Fibroblast of lung (primary cell): Measurements from ENCODE around the gene ZNF322. TPM values are rescaled to one million over a fixed set of nuclear protein-coding genes. Genes with fewer than 3 reads are reported as not detected.

Experiments used
- DNase-seq, 2 donors: peaks; one replicate each; pipeline versions ENCODE4 v3.0.0 to v3.0.0-alpha.2; 2010; ENCODE audit warnings: low read depth in 2 of 2
- H2AFZ ChIP-seq: 2 replicates; pipeline ENCODE4 v1.5.1; 2012; ENCODE audit warnings: low read length, control low read depth, inconsistent platforms
- H3K27ac ChIP-seq: 2 replicates; pipeline ENCODE4 v1.5.1; 2011; ENCODE audit warnings: low read length, control low read depth; ENCODE audit not compliant: insufficient read depth
- H3K27me3 ChIP-seq: 2 replicates; pipeline ENCODE4 v1.5.1; 2011; ENCODE audit warnings: mild to moderate bottlenecking, low read length; ENCODE audit not compliant: control insufficient read depth, insufficient read depth
- H3K36me3 ChIP-seq: 2 replicates; pipeline ENCODE4 v1.5.1; 2011; ENCODE audit warnings: low read length; ENCODE audit not compliant: control insufficient read depth, insufficient read depth
- H3K4me1 ChIP-seq: 2 replicates; pipeline ENCODE4 v1.5.1; 2011; ENCODE audit warnings: low read length; ENCODE audit not compliant: control insufficient read depth, insufficient read depth; ENCODE audit errors: extremely low read depth
- H3K4me2 ChIP-seq: 2 replicates; pipeline ENCODE4 v1.5.1; 2011; ENCODE audit warnings: low read length, control low read depth; ENCODE audit not compliant: insufficient read depth; ENCODE audit errors: extremely low read depth
- H3K4me3 ChIP-seq, 4 experiments: fragments of 200-600 bp in 1 of 4; sonication (generic) in 1 of 4; replicated peaks in 1 of 4; 2 replicates each; pipeline ENCODE4 v1.5.1; 2011 to 2016; ENCODE audit warnings: low read length in 4 of 4, low read depth in 3 of 4, mild to moderate bottlenecking in 3 of 4, control low read depth in 2 of 4, inconsistent platforms in 1 of 4, mixed read lengths in 1 of 4; ENCODE audit not compliant: insufficient read depth in 1 of 4; ENCODE audit errors: control extremely low read depth in 1 of 4
- H3K79me2 ChIP-seq: 2 replicates; pipeline ENCODE4 v1.5.1; 2012; ENCODE audit warnings: mild to moderate bottlenecking, low read length, inconsistent platforms; ENCODE audit not compliant: control insufficient read depth, insufficient read depth
- H3K9ac ChIP-seq: 2 replicates; pipeline ENCODE4 v1.5.1; 2011; ENCODE audit warnings: mild to moderate bottlenecking, low read length, control low read depth; ENCODE audit not compliant: insufficient read depth
- H3K9me3 ChIP-seq: 2 replicates; pipeline ENCODE4 v1.5.1; 2012; ENCODE audit warnings: low read depth, low read length; ENCODE audit not compliant: control insufficient read depth, insufficient read depth
- H4K20me1 ChIP-seq: 2 replicates; pipeline ENCODE4 v1.5.1; 2011; ENCODE audit warnings: low read length; ENCODE audit not compliant: control insufficient read depth, insufficient read depth; ENCODE audit errors: extremely low read depth
- EZH2 ChIP-seq: IDR thresholded peaks from 2 replicates; pipeline ENCODE4 v1.5.1; 2012; ENCODE audit warnings: low read length, control low read depth, mild to moderate bottlenecking; ENCODE audit errors: missing control alignments
- polyA plus RNA-seq, 2 donors: library from polyadenylated mRNA; depleted of rRNA in 1 of 2; stranded (reverse) in 1 of 2; unstranded in 1 of 2; fragments of >200 nt; gene quantifications; 2 replicates each; pipeline ENCODE4 v1.2.1, GENCODE V29; 2011 to 2012; ENCODE audit warnings: missing spikeins in 1 of 2
- total RNA-seq: library from RNA; depleted of rRNA; stranded (reverse); fragments of >200 nt; gene quantifications from 2 replicates; pipeline ENCODE4 v1.2.1, GENCODE V29; 2014
- TF ChIP-seq, protein P1 (sequence below), 2 donors: IDR thresholded peaks in 1 of 2; conservative IDR thresholded peaks in 1 of 2; 1 replicate in 1 of 2; 2 replicates in 1 of 2; pipeline ENCODE4 v1.5.1; 2011 to 2012; ENCODE audit warnings: low read length in 2 of 2, control low read depth in 1 of 2, inconsistent platforms in 1 of 2, low read depth in 1 of 2, mild to moderate bottlenecking in 1 of 2

Gene ZNF322
- total and polyA plus RNA-seq, 2 donors (not counting 1 experiment from before 2014, with no cell fraction given), result 13.3 to 17.3 TPM

DNA sequence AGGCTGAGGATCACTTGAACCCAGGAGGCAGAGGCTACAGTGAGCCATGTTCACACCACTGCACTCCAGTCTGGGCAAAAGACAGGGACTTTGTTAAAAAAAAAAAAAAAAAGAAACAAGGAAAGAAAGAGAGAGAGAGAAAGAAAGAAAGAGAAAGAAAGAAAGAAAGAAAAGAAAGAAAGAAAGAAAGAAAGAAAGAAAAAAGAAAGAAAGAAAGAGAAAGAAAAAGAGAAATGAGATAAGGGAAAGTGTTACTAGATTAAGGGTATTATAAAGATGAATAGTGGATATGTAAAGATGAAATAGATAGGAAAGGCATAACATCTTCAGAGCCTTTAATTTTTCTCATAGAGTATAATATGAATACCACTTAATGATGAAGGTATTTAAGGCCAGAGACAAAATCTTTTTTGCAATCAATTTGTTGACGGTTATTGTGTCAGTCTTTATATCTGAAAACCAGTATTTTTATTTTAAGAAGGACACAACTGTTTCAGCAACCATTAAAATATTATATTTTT, 36.1 kb downstream of the ZNF322 start:
- Histone ChIP-seq H3K4me1 (no peaks in the 10 kb centered on the region), H3K9ac (no peak overlapping the region), H3K27me3 (no peaks in the 10 kb centered on the region), H2AFZ (no peak overlapping the region), H3K27ac (no peak overlapping the region), H3K4me2 (no peak overlapping the region), H3K9me3 (no peaks in the 10 kb centered on the region), H3K36me3 (no peaks in the 10 kb centered on the region), H3K79me2 (no peaks in the 10 kb centered on the region), H4K20me1 (no peaks in the 10 kb centered on the region), H3K4me3 (no peak overlapping the region)
- DNase-seq, result no peak
- TF ChIP-seq, protein P1, sequence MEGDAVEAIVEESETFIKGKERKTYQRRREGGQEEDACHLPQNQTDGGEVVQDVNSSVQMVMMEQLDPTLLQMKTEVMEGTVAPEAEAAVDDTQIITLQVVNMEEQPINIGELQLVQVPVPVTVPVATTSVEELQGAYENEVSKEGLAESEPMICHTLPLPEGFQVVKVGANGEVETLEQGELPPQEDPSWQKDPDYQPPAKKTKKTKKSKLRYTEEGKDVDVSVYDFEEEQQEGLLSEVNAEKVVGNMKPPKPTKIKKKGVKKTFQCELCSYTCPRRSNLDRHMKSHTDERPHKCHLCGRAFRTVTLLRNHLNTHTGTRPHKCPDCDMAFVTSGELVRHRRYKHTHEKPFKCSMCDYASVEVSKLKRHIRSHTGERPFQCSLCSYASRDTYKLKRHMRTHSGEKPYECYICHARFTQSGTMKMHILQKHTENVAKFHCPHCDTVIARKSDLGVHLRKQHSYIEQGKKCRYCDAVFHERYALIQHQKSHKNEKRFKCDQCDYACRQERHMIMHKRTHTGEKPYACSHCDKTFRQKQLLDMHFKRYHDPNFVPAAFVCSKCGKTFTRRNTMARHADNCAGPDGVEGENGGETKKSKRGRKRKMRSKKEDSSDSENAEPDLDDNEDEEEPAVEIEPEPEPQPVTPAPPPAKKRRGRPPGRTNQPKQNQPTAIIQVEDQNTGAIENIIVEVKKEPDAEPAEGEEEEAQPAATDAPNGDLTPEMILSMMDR (conservative IDR thresholded peaks at IDR 0.05 in 1 of 2, IDR thresholded peaks at IDR 0.05 in 1 of 2; ENCODE audit: low read depth in 1 of 2, low read length in 2 of 2), result no peak
- no peak for TF ChIP-seq EZH2

DNA sequence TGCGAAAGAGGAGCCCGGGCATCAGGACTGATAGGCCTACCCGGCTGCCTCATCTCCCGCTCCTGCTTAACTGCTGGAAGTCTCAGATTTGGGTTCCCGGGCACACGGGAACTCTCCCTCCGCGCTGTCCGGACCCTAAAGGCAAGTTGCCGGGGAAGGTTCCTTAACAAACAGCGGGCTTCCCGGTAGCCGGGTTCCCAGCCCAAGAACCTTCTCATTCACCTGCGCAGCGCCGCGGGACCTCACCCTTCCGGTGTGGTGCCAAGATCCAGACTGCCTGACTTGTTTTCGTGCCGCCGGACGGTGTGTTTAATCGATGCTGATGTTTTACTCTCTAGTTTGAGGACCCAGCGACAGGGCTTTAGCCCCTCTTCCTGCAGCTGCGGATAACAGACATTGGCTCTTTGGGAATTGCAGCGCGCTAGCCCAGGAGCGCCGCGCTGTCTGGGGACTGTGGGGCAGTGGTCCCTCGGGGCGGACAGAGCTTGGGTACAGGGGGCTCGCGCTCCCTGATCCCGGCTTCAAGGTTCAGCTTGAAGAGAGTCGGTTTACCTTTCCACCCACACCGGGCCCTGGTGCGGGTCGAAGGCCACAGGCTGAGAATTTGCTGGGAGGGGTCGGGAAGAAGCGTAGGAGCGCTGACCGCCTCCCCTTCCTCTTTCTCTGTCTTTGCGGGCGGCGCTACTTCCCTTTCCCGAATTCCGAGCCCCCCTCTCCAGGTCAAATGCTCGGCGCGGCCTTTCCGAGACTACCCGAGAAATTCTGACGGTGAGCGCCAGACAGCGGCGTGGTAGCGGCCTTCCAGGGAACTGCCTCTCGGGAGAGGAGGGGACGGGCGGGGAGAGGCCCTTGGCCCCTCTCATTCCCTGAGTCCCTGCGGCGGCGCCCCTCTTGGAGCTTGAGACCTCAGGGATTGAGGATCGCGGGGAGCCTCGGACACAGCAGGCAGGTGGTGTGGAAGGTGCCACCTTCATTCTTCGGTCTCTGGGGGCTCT, 45.6 kb downstream of the ZNF322 start:
- peak; percentile 94 for TF ChIP-seq EZH2
- TF ChIP-seq, protein P1 (conservative IDR thresholded peaks at IDR 0.05 in 1 of 2, IDR thresholded peaks at IDR 0.05 in 1 of 2; ENCODE audit: low read depth in 1 of 2, low read length in 2 of 2), result no peak
- Histone ChIP-seq H3K27me3 (peaks cover 34% of the 10 kb centered on the region), H3K79me2 (no peaks in the 10 kb centered on the region), H3K4me3 (peak overlapping the region in 1 of 4 experiments; percentile 28), H3K4me1 (no peaks in the 10 kb centered on the region), H3K9me3 (no peaks in the 10 kb centered on the region), H3K4me2 (peak overlapping the region; percentile 25), H3K9ac (no peak overlapping the region), H2AFZ (no peak overlapping the region), H3K36me3 (no peaks in the 10 kb centered on the region), H3K27ac (no peak overlapping the region), H4K20me1 (no peaks in the 10 kb centered on the region)
- DNase-seq, result no peak

DNA sequence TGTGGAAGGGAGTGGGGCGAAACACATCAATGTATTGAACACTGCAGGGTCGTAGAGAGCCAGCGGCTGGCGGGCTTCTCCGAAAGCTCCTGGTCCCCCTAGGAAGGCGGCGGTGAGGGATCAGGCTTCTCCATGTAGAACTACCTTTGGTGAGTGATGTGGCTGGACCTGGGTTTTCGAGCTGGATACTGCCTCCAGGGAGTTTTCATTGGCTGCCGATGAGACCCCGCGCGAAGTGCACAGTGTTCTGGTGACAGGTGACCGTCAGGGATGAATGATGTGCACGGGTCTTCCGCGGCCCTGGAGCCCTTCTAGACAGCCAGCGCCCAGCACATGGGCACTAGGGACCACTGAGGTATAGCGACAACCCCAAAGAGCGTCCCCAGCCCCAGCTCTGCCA, 46.3 kb downstream of the ZNF322 start:
- Histone ChIP-seq H3K9ac (no peak overlapping the region), H3K9me3 (no peaks in the 10 kb centered on the region), H4K20me1 (no peaks in the 10 kb centered on the region), H2AFZ (no peak overlapping the region), H3K79me2 (no peaks in the 10 kb centered on the region), H3K4me1 (no peaks in the 10 kb centered on the region), H3K36me3 (no peaks in the 10 kb centered on the region), H3K4me3 (no peak overlapping the region), H3K4me2 (no peak overlapping the region), H3K27ac (no peak overlapping the region), H3K27me3 (peaks cover 34% of the 10 kb centered on the region)
- TF ChIP-seq EZH2, result no peak
- TF ChIP-seq, protein P1 (conservative IDR thresholded peaks at IDR 0.05 in 1 of 2, IDR thresholded peaks at IDR 0.05 in 1 of 2; ENCODE audit: low read depth in 1 of 2, low read length in 2 of 2), result no peak
- DNase-seq, result no peak
